Left hindlimb (tissue), 1 donor: ENCODE data around the gene CARD9.
A peak's percentile ranks its signal among the peaks of the same experiment; 100 is the strongest.

Source experiments
- DNase-seq: peaks from one replicate; pipeline ENCODE4 v3.0.0-alpha.2; 2018

Gene CARD9

GRCh38 chr9:136379401-136379800 is 5.9 kb upstream of the CARD9 start:
- no peak for DNase-seq

- DNase-seq, result no peak
These were observed 5.5 kb upstream of the CARD9 start for GRCh38 chr9:136379003-136379287.

- no peak for DNase-seq
These were observed 4.9 kb upstream of the CARD9 start for GRCh38 chr9:136378170-136379002.

- DNase-seq, result no peak
These were observed 4.1 kb upstream of the CARD9 start for GRCh38 chr9:136377341-136378169.

GRCh38 chr9:136376457-136376856 is 3.0 kb upstream of the CARD9 start:
- DNase-seq, result no peak

GRCh38 chr9:136375096-136375495 is 1.6 kb upstream of the CARD9 start:
- DNase-seq, result no peak

GRCh38 chr9:136374183-136374575 is 710 bp upstream of the CARD9 start:
- no peak for DNase-seq

GRCh38 chr9:136372561-136373299 is 739 bp downstream of the CARD9 start:
- peak; percentile 75 for DNase-seq

GRCh38 chr9:136372006-136372405 is 1.5 kb downstream of the CARD9 start:
- DNase-seq, result no peak

GRCh38 chr9:136371533-136371880 is 2.0 kb downstream of the CARD9 start:
- DNase-seq, result no peak

GRCh38 chr9:136370687-136371532 is 2.6 kb downstream of the CARD9 start:
- DNase-seq, result no peak

- no peak for DNase-seq
These were observed 3.4 kb downstream of the CARD9 start for GRCh38 chr9:136370037-136370436.

GRCh38 chr9:136368190-136368589 is 5.3 kb downstream of the CARD9 start:
- DNase-seq, result no peak

GRCh38 chr9:136367296-136368145 is 5.9 kb downstream of the CARD9 start:
- DNase-seq, result no peak

- DNase-seq, result no peak
These were observed 6.6 kb downstream of the CARD9 start for GRCh38 chr9:136366826-136367225.

GRCh38 chr9:136365775-136366222 is 7.7 kb downstream of the CARD9 start:
- DNase-seq, result no peak

- peak; percentile 49 for DNase-seq
These were observed 8.3 kb downstream of the CARD9 start for GRCh38 chr9:136364942-136365774.

- DNase-seq, result peak; percentile 47
These were observed 9.3 kb downstream of the CARD9 start for GRCh38 chr9:136363949-136364748.

GRCh38 chr9:136363106-136363948 is 10.1 kb downstream of the CARD9 start, which contains the start of gene DNLZ:
TSS of gene DNLZ (minus strand) at chr9:136363744. CDS start at chr9:136363714, 30 bp downstream.
- DNase-seq, result peak; percentile 96
